Spleen (tissue), 7 donors: Measurements from ENCODE around the gene NUMB.

Source experiments
- POLR2A ChIP-seq, 3 donors: fragments of 450-650 bp; IDR thresholded peaks; one replicate each; pipeline ENCODE4 v1.5.1; 2017; ENCODE audit warnings: antibody characterized with exemption in 3 of 3, mild to moderate bottlenecking in 1 of 3
- POLR2AphosphoS5 ChIP-seq, 3 donors: sonication (generic); formaldehyde crosslinking; IDR thresholded peaks; one replicate each; pipeline ENCODE4 v1.5.1; 2017; ENCODE audit warnings: antibody characterized with exemption in 3 of 3
- TF ChIP-seq, protein P1 (sequence below), 11 experiments: fragments of 200-600 bp in 7 of 11; fragments of 450-650 bp in 4 of 11; sonication (generic) in 4 of 11; IDR thresholded peaks in 8 of 11; conservative IDR thresholded peaks in 3 of 11; 1 replicate in 7 of 11; 2 replicates in 4 of 11; pipeline versions ENCODE4 v1.4.0 to v1.8.0; 2016 to 2021; ENCODE audit warnings: antibody characterized with exemption in 11 of 11, inconsistent platforms in 4 of 11, mild to moderate bottlenecking in 1 of 11
- donor health status: DM: no; HTN: no; CAD: no; lungs with moderate emphysema.
- donor health status: DM: no; HTN: no; CAD: no.
- donor health status: DM: no; HTN: no; CAD: no.

DNA sequence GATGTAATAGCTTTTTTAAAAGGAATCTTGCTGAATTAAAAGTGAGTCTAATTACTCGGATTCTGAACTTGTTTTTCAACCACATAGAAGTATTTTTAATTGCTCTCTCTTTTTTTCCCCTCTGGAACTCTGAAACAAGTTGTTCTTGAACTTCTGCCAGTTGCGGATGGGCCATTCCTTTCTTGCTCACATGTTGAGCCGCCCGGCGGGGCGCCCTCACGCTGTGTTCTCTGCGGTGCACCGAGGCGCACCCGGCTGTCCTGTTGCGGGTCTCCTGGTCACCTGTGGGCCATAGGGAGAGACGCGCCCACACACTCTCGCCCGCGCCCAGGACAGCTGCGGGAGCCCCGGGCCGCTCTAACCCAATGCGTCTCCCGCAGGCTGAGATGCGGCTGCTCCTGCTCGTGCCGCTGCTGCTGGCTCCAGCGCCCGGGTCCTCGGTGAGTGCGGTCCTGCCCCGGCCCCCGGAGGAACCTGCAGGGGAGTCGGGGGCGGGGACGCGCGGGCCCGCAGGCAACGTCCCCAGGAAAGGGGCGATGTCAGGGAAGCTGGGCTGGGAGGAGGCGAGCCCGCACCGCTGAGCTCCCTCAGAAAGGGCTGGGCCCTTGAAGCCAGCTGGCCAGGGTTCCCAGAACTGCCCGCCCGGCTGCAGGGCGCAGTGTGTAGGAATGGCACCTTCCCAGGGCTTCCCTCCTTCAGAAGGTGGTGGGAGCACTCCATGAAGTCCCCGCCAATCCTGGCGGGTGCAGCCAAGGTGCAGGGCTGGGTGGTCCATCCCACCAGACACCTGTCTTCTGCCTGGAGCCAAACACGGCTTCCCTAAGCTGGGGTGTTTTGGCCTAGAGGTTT lies 218.7 kb downstream of the NUMB start:
- TF ChIP-seq, protein P1, sequence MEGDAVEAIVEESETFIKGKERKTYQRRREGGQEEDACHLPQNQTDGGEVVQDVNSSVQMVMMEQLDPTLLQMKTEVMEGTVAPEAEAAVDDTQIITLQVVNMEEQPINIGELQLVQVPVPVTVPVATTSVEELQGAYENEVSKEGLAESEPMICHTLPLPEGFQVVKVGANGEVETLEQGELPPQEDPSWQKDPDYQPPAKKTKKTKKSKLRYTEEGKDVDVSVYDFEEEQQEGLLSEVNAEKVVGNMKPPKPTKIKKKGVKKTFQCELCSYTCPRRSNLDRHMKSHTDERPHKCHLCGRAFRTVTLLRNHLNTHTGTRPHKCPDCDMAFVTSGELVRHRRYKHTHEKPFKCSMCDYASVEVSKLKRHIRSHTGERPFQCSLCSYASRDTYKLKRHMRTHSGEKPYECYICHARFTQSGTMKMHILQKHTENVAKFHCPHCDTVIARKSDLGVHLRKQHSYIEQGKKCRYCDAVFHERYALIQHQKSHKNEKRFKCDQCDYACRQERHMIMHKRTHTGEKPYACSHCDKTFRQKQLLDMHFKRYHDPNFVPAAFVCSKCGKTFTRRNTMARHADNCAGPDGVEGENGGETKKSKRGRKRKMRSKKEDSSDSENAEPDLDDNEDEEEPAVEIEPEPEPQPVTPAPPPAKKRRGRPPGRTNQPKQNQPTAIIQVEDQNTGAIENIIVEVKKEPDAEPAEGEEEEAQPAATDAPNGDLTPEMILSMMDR (IDR thresholded peaks at IDR 0.05 in 8 of 11, conservative IDR thresholded peaks at IDR 0.05 in 3 of 11): no peak
- TF ChIP-seq POLR2A (IDR thresholded peaks at IDR 0.05) (no peak), POLR2AphosphoS5 (IDR thresholded peaks at IDR 0.05) (peak in 2 of 3 donors; percentile 9 to 38)
